HAP-1 (cell line): ENCODE data around the gene RARG.

Experiments used
- DNase-seq, 2 experiments: peaks; one replicate each; pipeline ENCODE4 v3.0.0-alpha.2; 2016 to 2020; ENCODE audit warnings: low spot score in 2 of 2
- H3K27me3 ChIP-seq: fragments of 250-450 bp; sonication (Bioruptor Pico); 2 replicates; pipeline ENCODE4 v1.5.1; 2020; ENCODE audit warnings: low read depth, mild to moderate bottlenecking, moderate library complexity
- H3K36me3 ChIP-seq: fragments of 250-450 bp; sonication (Bioruptor Pico); replicated peaks from 2 replicates; pipeline ENCODE4 v1.5.1; 2020; ENCODE audit warnings: mild to moderate bottlenecking
- H3K4me1 ChIP-seq: fragments of 250-450 bp; sonication (Bioruptor Pico); 2 replicates; pipeline ENCODE4 v1.5.1; 2020; ENCODE audit warnings: mild to moderate bottlenecking
- H3K4me3 ChIP-seq: fragments of 250-450 bp; sonication (Bioruptor Pico); 2 replicates; pipeline ENCODE4 v1.5.1; 2020; ENCODE audit warnings: mild to moderate bottlenecking, moderate library complexity
- H3K9me3 ChIP-seq: fragments of 250-450 bp; sonication (Bioruptor Pico); 2 replicates; pipeline ENCODE4 v1.5.1; 2020; ENCODE audit warnings: mild to moderate bottlenecking, moderate library complexity
- in situ Hi-C: fragments of 300-500 bp; cut with MboI; formaldehyde crosslinking; loops from 3 replicates; pipeline ENCODE4 v1.14.3; 2020; ENCODE audit warnings: low sequenced_read_pairs, inconsistent platforms, mixed read lengths

The RARG gene

DNA sequence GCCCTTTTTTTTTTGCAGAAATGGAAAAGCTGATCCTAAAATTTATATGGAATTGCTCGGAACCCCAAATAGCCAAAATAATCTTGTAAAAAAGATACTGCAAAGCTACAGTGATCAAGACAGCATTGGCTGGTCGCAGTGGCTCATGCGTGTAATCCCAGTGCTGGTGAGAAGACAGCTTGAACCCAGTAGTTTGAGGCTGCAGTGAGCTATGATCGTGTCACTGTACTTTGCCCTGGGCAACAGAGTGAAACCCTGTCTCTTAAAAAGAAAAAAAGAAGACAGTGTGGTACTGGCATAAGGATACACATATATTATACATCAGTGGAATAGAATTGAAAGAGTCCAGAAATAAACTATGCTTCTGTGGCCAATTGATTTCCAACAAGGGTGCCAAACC, 30.4 kb downstream of the RARG start:
- Histone ChIP-seq H3K36me3 (no peaks in the 10 kb centered on the region), H3K4me1 (no peaks in the 10 kb centered on the region), H3K9me3 (no peaks in the 10 kb centered on the region), H3K4me3 (no peak overlapping the region), H3K27me3 (no peaks in the 10 kb centered on the region)
- in situ Hi-C loops: loop anchor here (10.0 kb wide), 1 partner anchor 313 kb away; no protein-coding TSS in a partner anchor
- DNase-seq: no peak

DNA sequence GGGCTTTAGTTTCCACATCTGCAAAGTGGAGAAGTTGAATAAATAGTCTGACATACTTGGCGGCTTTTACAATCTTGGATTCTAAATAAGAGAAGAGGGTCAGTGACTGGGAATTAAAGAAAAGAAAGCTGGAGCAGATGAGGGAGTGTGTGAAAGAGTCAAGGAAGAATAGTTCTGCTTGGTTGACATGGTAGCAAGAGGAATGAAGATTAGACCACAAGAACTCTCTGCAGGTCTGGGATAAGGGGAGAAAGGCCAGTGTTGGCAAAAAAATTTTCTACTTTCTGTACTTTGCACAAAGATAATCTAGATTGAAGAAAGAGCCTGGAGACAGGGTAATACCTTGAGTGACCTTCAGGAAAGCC, 30.9 kb downstream of the RARG start:
- Histone ChIP-seq H3K36me3 (no peaks in the 10 kb centered on the region), H3K27me3 (no peaks in the 10 kb centered on the region), H3K4me3 (no peak overlapping the region), H3K4me1 (no peaks in the 10 kb centered on the region), H3K9me3 (no peaks in the 10 kb centered on the region)
- DNase-seq: no peak
- in situ Hi-C loops: loop anchor here (10.0 kb wide), 1 partner anchor 314 kb away; no protein-coding TSS in a partner anchor

- H3K27me3 ChIP-seq: no peaks in the 10 kb centered on the region
These were observed 31.4 kb downstream of the RARG start for GRCh38 chr12:53200458-53201176.

GRCh38 chr12:53200107-53200457, 31.9 kb downstream of the RARG start:
- no peaks in the 10 kb centered on the region for H3K27me3 ChIP-seq
- H3K4me3 ChIP-seq: no peak overlapping the region
- no peaks in the 10 kb centered on the region for H3K4me1 ChIP-seq
- DNase-seq: no peak
- in situ Hi-C loops: loop anchor here (10.0 kb wide), 1 partner anchor 315 kb away; no protein-coding TSS in a partner anchor
- H3K9me3 ChIP-seq: no peaks in the 10 kb centered on the region
- no peaks in the 10 kb centered on the region for H3K36me3 ChIP-seq

More at GRCh38 chr12:53200458-53201176, 31.4 kb downstream of the RARG start:
- in situ Hi-C loops: loop anchor here (10.0 kb wide), 1 partner anchor 314 kb away; no protein-coding TSS in a partner anchor
- H3K4me3 ChIP-seq: no peak overlapping the region
- no peaks in the 10 kb centered on the region for H3K36me3 ChIP-seq
- H3K4me1 ChIP-seq: no peaks in the 10 kb centered on the region
- H3K9me3 ChIP-seq: no peaks in the 10 kb centered on the region
- no peak for DNase-seq

GRCh38 chr12:53199700-53200099, 32.3 kb downstream of the RARG start:
- no peaks in the 10 kb centered on the region for H3K36me3 ChIP-seq
- in situ Hi-C loops: loop anchor here (10.0 kb wide), 1 partner anchor 315 kb away; no protein-coding TSS in a partner anchor
- H3K9me3 ChIP-seq: no peaks in the 10 kb centered on the region
- H3K27me3 ChIP-seq: no peaks in the 10 kb centered on the region
- H3K4me3 ChIP-seq: no peak overlapping the region
- no peaks in the 10 kb centered on the region for H3K4me1 ChIP-seq
- DNase-seq: no peak

- Histone ChIP-seq H3K4me3 (no peak overlapping the region), H3K36me3 (no peaks in the 10 kb centered on the region), H3K4me1 (no peaks in the 10 kb centered on the region), H3K27me3 (no peaks in the 10 kb centered on the region), H3K9me3 (no peaks in the 10 kb centered on the region)
- DNase-seq: no peak
- in situ Hi-C loops: no loop called here
These were observed 33.4 kb downstream of the RARG start for GRCh38 chr12:53198486-53199110.

GRCh38 chr12:53197011-53197640, 34.9 kb downstream of the RARG start:
- Histone ChIP-seq H3K27me3 (no peaks in the 10 kb centered on the region), H3K9me3 (no peaks in the 10 kb centered on the region), H3K4me1 (no peaks in the 10 kb centered on the region), H3K36me3 (no peaks in the 10 kb centered on the region), H3K4me3 (no peak overlapping the region)
- no peak for DNase-seq
- in situ Hi-C loops: no loop called here

GRCh38 chr12:53196486-53196885, 35.5 kb downstream of the RARG start:
- Histone ChIP-seq H3K9me3 (no peaks in the 10 kb centered on the region), H3K36me3 (no peaks in the 10 kb centered on the region), H3K4me3 (no peak overlapping the region), H3K4me1 (no peaks in the 10 kb centered on the region), H3K27me3 (no peaks in the 10 kb centered on the region)
- DNase-seq: no peak
- in situ Hi-C loops: no loop called here

- Histone ChIP-seq H3K27me3 (no peaks in the 10 kb centered on the region), H3K36me3 (no peaks in the 10 kb centered on the region), H3K4me3 (no peak overlapping the region), H3K9me3 (no peaks in the 10 kb centered on the region), H3K4me1 (no peaks in the 10 kb centered on the region)
- no peak for DNase-seq
- in situ Hi-C loops: no loop called here
These were observed 36.2 kb downstream of the RARG start for GRCh38 chr12:53195516-53196420.

DNA sequence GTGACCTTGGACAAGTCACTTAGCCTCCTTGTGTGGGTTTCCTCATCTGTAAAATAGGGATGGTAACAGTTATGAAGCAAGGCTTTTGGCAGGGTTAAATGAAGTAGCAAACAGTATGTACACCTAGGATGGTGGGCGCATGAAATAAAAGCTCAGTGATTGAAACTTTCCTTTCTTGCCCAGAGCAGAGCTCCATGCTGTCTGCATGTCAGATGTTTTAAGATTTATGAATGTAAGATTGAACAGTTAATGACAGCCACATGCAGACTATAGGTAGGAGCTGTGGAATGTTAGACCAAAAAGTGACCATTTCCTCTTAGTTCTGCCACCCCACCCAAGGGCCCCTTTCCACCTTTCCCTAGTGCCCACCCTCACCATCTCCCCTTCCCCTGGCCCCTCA, 37.0 kb downstream of the RARG start:
- Histone ChIP-seq H3K27me3 (no peaks in the 10 kb centered on the region), H3K36me3 (no peaks in the 10 kb centered on the region; the same call in 1 of the 2 replicates), H3K9me3 (no peaks in the 10 kb centered on the region), H3K4me3 (no peak overlapping the region), H3K4me1 (no peaks in the 10 kb centered on the region)
- DNase-seq: no peak
- in situ Hi-C loops: no loop called here

DNA sequence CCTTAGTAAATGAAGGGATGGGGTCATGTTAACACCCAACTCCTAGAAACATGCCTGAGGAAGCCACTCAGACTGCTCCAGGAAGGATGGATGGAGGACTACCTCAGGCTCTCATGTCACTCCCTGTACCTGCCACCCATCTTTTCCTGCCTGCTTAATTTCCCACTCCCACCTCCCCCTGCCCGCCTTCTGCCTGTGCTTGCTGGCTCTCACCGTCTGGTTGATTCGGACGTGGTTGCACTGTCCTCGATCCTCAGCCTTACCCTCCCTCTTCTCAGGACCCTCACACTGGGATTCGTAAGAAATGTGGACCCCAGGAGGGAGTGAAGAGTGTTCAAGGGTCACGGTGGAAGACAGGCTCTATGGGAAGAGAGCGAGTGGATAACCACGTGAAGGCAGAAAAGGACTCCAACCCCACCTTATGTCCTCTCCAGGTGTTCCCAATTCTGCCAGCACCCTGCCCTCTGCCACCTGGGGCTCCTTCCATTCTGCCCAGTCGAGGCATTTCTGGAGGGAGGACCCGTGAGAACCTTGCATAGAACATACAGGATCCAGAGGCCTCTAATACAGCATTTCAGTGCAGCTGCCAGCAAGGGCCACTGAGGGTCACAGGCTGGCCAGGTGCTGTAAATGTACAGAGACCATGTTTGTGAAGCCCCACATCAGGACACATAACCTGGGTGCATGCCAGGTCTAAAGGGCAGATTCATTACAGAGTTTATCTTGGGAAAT, 37.9 kb downstream of the RARG start:
- no peaks in the 10 kb centered on the region; the same call in 1 of the 2 replicates for H3K36me3 ChIP-seq
- no peaks in the 10 kb centered on the region for H3K4me1 ChIP-seq
- H3K9me3 ChIP-seq: no peaks in the 10 kb centered on the region
- no peak overlapping the region for H3K4me3 ChIP-seq
- in situ Hi-C loops: no loop called here
- DNase-seq: no peak
- H3K27me3 ChIP-seq: no peaks in the 10 kb centered on the region

GRCh38 chr12:53193040-53193439, 39.0 kb downstream of the RARG start:
- H3K4me3 ChIP-seq: no peak overlapping the region
- H3K36me3 ChIP-seq: peaks cover 6% of the 10 kb centered on the region
- DNase-seq: no peak
- in situ Hi-C loops: no loop called here
- H3K9me3 ChIP-seq: no peaks in the 10 kb centered on the region
- no peaks in the 10 kb centered on the region for H3K27me3 ChIP-seq
- H3K4me1 ChIP-seq: no peaks in the 10 kb centered on the region

GRCh38 chr12:53192531-53193021, 39.4 kb downstream of the RARG start:
- Histone ChIP-seq H3K4me1 (no peaks in the 10 kb centered on the region), H3K9me3 (no peaks in the 10 kb centered on the region), H3K36me3 (peaks cover 11% of the 10 kb centered on the region), H3K27me3 (no peaks in the 10 kb centered on the region), H3K4me3 (no peak overlapping the region)
- DNase-seq: no peak
- in situ Hi-C loops: no loop called here
